HG03521 (cell line): Measurements from ENCODE around the gene RPL36.

Source experiments
- ATAC-seq: cut with Tn5 transposase; IDR thresholded peaks from one replicate; pipeline ENCODE4 v1.9.1; 2021; ENCODE audit warnings: mild to moderate bottlenecking, moderate library complexity; ENCODE audit not compliant: unreplicated experiment

Gene RPL36

GRCh38 chr19:5673752-5674151 lies 16.3 kb upstream of the RPL36 start:
- ATAC-seq, result no peak

- no peak for ATAC-seq
These were observed 15.4 kb upstream of the RPL36 start for GRCh38 chr19:5674714-5675113.

GRCh38 chr19:5676105-5676771 lies 13.9 kb upstream of the RPL36 start:
- no peak for ATAC-seq

- no peak for ATAC-seq
These were observed 13.4 kb upstream of the RPL36 start for GRCh38 chr19:5676772-5677105.

GRCh38 chr19:5677136-5677535 lies 13.0 kb upstream of the RPL36 start:
- no peak for ATAC-seq

GRCh38 chr19:5677580-5677979 lies 12.5 kb upstream of the RPL36 start:
- ATAC-seq, result no peak

GRCh38 chr19:5678071-5678718 lies 11.9 kb upstream of the RPL36 start:
- ATAC-seq, result no peak

- ATAC-seq, result no peak
These were observed 10.6 kb upstream of the RPL36 start for GRCh38 chr19:5679289-5680083.

GRCh38 chr19:5680084-5680436 lies 10.0 kb upstream of the RPL36 start:
- no peak for ATAC-seq

- ATAC-seq, result peak; percentile 83
These were observed 9.4 kb upstream of the RPL36 start, which contains the start of the genes HSD11B1L and MICOS13 for GRCh38 chr19:5680437-5681368. Gene HSD11B1L, plus strand, starts transcription at chr19:5681027. Its CDS starts 3,806 bp downstream, at chr19:5684833. Gene MICOS13, minus strand, starts transcription at chr19:5680516. Its CDS starts 30 bp downstream, at chr19:5680486.

GRCh38 chr19:5681391-5682106 lies 8.5 kb upstream of the RPL36 start:
- ATAC-seq, result no peak

- no peak for ATAC-seq
These were observed 8.0 kb upstream of the RPL36 start for GRCh38 chr19:5682107-5682482.

GRCh38 chr19:5683177-5683886 lies 6.8 kb upstream of the RPL36 start:
- no peak for ATAC-seq

- ATAC-seq, result no peak
These were observed 5.2 kb upstream of the RPL36 start for GRCh38 chr19:5684694-5685430.

GRCh38 chr19:5686326-5686646 lies 3.8 kb upstream of the RPL36 start:
- ATAC-seq, result no peak

- ATAC-seq, result peak; percentile 41
These were observed 3.3 kb upstream of the RPL36 start for GRCh38 chr19:5686647-5687359.

- ATAC-seq, result no peak
These were observed 2.5 kb upstream of the RPL36 start for GRCh38 chr19:5687360-5688198.
